Natural killer cell treated with Interleukin-12 subunit alpha and Interleukin-12 subunit beta and Interleukin-15 and Interleukin-18, amount 100 ng/mL, for 72 hours (primary cell): ENCODE results near the gene PAPPA2. TPM values are rescaled to one million over a fixed set of nuclear protein-coding genes. Genes with fewer than 3 reads are reported as not detected.

Experiments used
- ATAC-seq, 2 donors: fragments of 150-1000 bp; cut with Tn5 transposase in 1 of 2; sonication (Bioruptor Pico), chemical (Tn5 transposase) in 1 of 2; 2 replicates each; pipeline ENCODE4 v1.10.0; 2021
- DNase-seq: peaks from one replicate; pipeline ENCODE4 v3.0.0; 2022; ENCODE audit warnings: low spot score
- H3K27ac Mint-ChIP-seq, 2 donors: 1 replicate in 1 of 2; 2 replicates in 1 of 2; pipeline ENCODE4 v1.8.0; 2022; ENCODE audit warnings: mixed read lengths in 2 of 2, mild to moderate bottlenecking in 1 of 2, moderate library complexity in 1 of 2
- H3K27me3 Mint-ChIP-seq, 2 donors: 1 replicate in 1 of 2; 2 replicates in 1 of 2; pipeline ENCODE4 v1.8.0; 2022; ENCODE audit warnings: mixed read lengths in 2 of 2
- H3K36me3 Mint-ChIP-seq: one replicate; pipeline ENCODE4 v1.8.0; 2022; ENCODE audit warnings: mixed read lengths
- H3K4me1 Mint-ChIP-seq, 2 donors: 1 replicate in 1 of 2; 2 replicates in 1 of 2; pipeline ENCODE4 v1.8.0; 2022; ENCODE audit warnings: low read depth in 2 of 2, mixed read lengths in 2 of 2, mild to moderate bottlenecking in 1 of 2
- H3K4me3 Mint-ChIP-seq: one replicate; pipeline ENCODE4 v1.8.0; 2022; ENCODE audit warnings: mixed read lengths
- H3K9me3 Mint-ChIP-seq: 2 replicates; pipeline ENCODE4 v1.8.0; 2022; ENCODE audit warnings: mixed read lengths
- total RNA-seq, 2 donors: library from RNA; stranded (reverse); gene quantifications; one replicate each; pipeline ENCODE4 v1.2.3, GENCODE V29; 2022

PAPPA2 gene
- total RNA-seq, 2 donors from 2014 or later = 0.10 TPM; not detected in 1

- no peak for ATAC-seq
- Mint-ChIP-seq H3K36me3 (no peaks in the 10 kb centered on the region), H3K27me3 (no peaks in the 10 kb centered on the region)
Measured at GRCh38 chr1:176829261-176829660, 366.3 kb downstream of the PAPPA2 start.

GRCh38 chr1:176831150-176831549 is 368.2 kb downstream of the PAPPA2 start:
- Mint-ChIP-seq H3K4me1 (no peaks in the 10 kb centered on the region), H3K27me3 (no peaks in the 10 kb centered on the region), H3K4me3 (no peak overlapping the region), H3K36me3 (no peaks in the 10 kb centered on the region), H3K9me3 (peaks cover 6% of the 10 kb centered on the region), H3K27ac (no peak overlapping the region)
- ATAC-seq (peak in 1 of 2 donors; percentile 36), DNase-seq (no peak)

More at GRCh38 chr1:176829261-176829660, 366.3 kb downstream of the PAPPA2 start:
- Mint-ChIP-seq H3K4me3 (no peak overlapping the region), H3K9me3 (peaks cover 11% of the 10 kb centered on the region), H3K27ac (no peak overlapping the region), H3K4me1 (no peaks in the 10 kb centered on the region)
- DNase-seq = no peak

GRCh38 chr1:176837708-176838107 is 374.7 kb downstream of the PAPPA2 start:
- Mint-ChIP-seq H3K36me3 (no peaks in the 10 kb centered on the region), H3K4me1 (no peaks in the 10 kb centered on the region), H3K27me3 (peaks cover 0 to 3% of the 10 kb centered on the region in 2 donors), H3K9me3 (no peaks in the 10 kb centered on the region), H3K27ac (no peak overlapping the region), H3K4me3 (no peak overlapping the region)
- ATAC-seq = no peak
- DNase-seq = no peak

- Mint-ChIP-seq H3K4me3 (no peak overlapping the region), H3K27ac (no peak overlapping the region), H3K36me3 (no peaks in the 10 kb centered on the region), H3K4me1 (no peaks in the 10 kb centered on the region), H3K27me3 (peaks cover 0 to 3% of the 10 kb centered on the region in 2 donors), H3K9me3 (no peaks in the 10 kb centered on the region)
- DNase-seq (no peak), ATAC-seq (no peak)
Measured at GRCh38 chr1:176838276-176838995, 375.5 kb downstream of the PAPPA2 start.

- no peaks in the 10 kb centered on the region for H3K9me3 Mint-ChIP-seq
- peaks cover 0 to 3% of the 10 kb centered on the region in 2 donors for H3K27me3 Mint-ChIP-seq
- H3K4me1 Mint-ChIP-seq = no peaks in the 10 kb centered on the region
- H3K27ac Mint-ChIP-seq = no peak overlapping the region
- DNase-seq (no peak), ATAC-seq (no peak)
- no peaks in the 10 kb centered on the region for H3K36me3 Mint-ChIP-seq
- no peak overlapping the region for H3K4me3 Mint-ChIP-seq
Measured at GRCh38 chr1:176839216-176839615, 376.2 kb downstream of the PAPPA2 start.

GRCh38 chr1:176841238-176841637 is 378.3 kb downstream of the PAPPA2 start:
- Mint-ChIP-seq H3K36me3 (no peaks in the 10 kb centered on the region), H3K4me3 (no peak overlapping the region), H3K27ac (no peak overlapping the region), H3K4me1 (no peaks in the 10 kb centered on the region), H3K27me3 (peaks cover 7 to 10% of the 10 kb centered on the region in 2 donors), H3K9me3 (no peaks in the 10 kb centered on the region)
- DNase-seq (no peak), ATAC-seq (no peak)

GRCh38 chr1:176843352-176844297 is 380.6 kb downstream of the PAPPA2 start:
- Mint-ChIP-seq H3K36me3 (no peaks in the 10 kb centered on the region), H3K4me1 (no peaks in the 10 kb centered on the region), H3K27me3 (peaks cover 7 to 13% of the 10 kb centered on the region in 2 donors), H3K4me3 (no peak overlapping the region), H3K27ac (no peak overlapping the region), H3K9me3 (no peaks in the 10 kb centered on the region)
- DNase-seq (no peak), ATAC-seq (no peak)

- Mint-ChIP-seq H3K9me3 (no peaks in the 10 kb centered on the region), H3K27me3 (peaks cover 4 to 13% of the 10 kb centered on the region in 2 donors), H3K4me3 (no peak overlapping the region), H3K36me3 (no peaks in the 10 kb centered on the region), H3K27ac (no peak overlapping the region), H3K4me1 (no peaks in the 10 kb centered on the region)
- no peak for DNase-seq
- ATAC-seq = no peak
Measured at GRCh38 chr1:176847052-176847451, 384.1 kb downstream of the PAPPA2 start.

GRCh38 chr1:176849281-176849680 is 386.3 kb downstream of the PAPPA2 start:
- no peaks in the 10 kb centered on the region for H3K9me3 Mint-ChIP-seq
- no peak for ATAC-seq
- H3K4me3 Mint-ChIP-seq = no peak overlapping the region
- H3K27me3 Mint-ChIP-seq = peaks cover 4 to 13% of the 10 kb centered on the region in 2 donors
- H3K36me3 Mint-ChIP-seq = no peaks in the 10 kb centered on the region
- no peaks in the 10 kb centered on the region for H3K4me1 Mint-ChIP-seq
- no peak overlapping the region for H3K27ac Mint-ChIP-seq
- no peak for DNase-seq

- no peak for DNase-seq
- Mint-ChIP-seq H3K27me3 (peaks cover under 1 to 6% of the 10 kb centered on the region in 2 donors), H3K9me3 (no peaks in the 10 kb centered on the region), H3K27ac (no peak overlapping the region), H3K4me1 (no peaks in the 10 kb centered on the region), H3K36me3 (no peaks in the 10 kb centered on the region), H3K4me3 (no peak overlapping the region)
- no peak for ATAC-seq
Measured at GRCh38 chr1:176850871-176851270, 387.9 kb downstream of the PAPPA2 start.

GRCh38 chr1:176852124-176852523 is 389.1 kb downstream of the PAPPA2 start:
- Mint-ChIP-seq H3K9me3 (no peaks in the 10 kb centered on the region), H3K27me3 (no peaks in the 10 kb centered on the region), H3K4me3 (no peak overlapping the region), H3K4me1 (no peaks in the 10 kb centered on the region), H3K27ac (no peak overlapping the region), H3K36me3 (no peaks in the 10 kb centered on the region)
- DNase-seq (no peak), ATAC-seq (no peak)

- H3K9me3 Mint-ChIP-seq = no peaks in the 10 kb centered on the region
- H3K36me3 Mint-ChIP-seq = no peaks in the 10 kb centered on the region
- no peaks in the 10 kb centered on the region for H3K4me1 Mint-ChIP-seq
- DNase-seq = no peak
- H3K27ac Mint-ChIP-seq = no peak overlapping the region
- no peak for ATAC-seq
- no peak overlapping the region for H3K4me3 Mint-ChIP-seq
- H3K27me3 Mint-ChIP-seq = no peaks in the 10 kb centered on the region
Measured at GRCh38 chr1:176853503-176853902, 390.5 kb downstream of the PAPPA2 start.

GRCh38 chr1:176854121-176854520 is 391.1 kb downstream of the PAPPA2 start:
- no peaks in the 10 kb centered on the region for H3K36me3 Mint-ChIP-seq
- DNase-seq (no peak), ATAC-seq (no peak)
- no peaks in the 10 kb centered on the region for H3K27me3 Mint-ChIP-seq
- no peaks in the 10 kb centered on the region for H3K9me3 Mint-ChIP-seq
- H3K4me1 Mint-ChIP-seq = no peaks in the 10 kb centered on the region
- no peak overlapping the region for H3K27ac Mint-ChIP-seq
- no peak overlapping the region for H3K4me3 Mint-ChIP-seq
